ENCODE measurements around the gene CACNA1C.

CACNA1C gene

GRCh38 chr12:2194571-2194970 is 141.8 kb downstream of the CACNA1C start:
- no peak for DNase-seq (ENCODE audit: low spot score)

GRCh38 chr12:2195085-2195484 is 142.3 kb downstream of the CACNA1C start:
- no peak for DNase-seq (ENCODE audit: low spot score)

GRCh38 chr12:2198005-2198501 is 145.3 kb downstream of the CACNA1C start:
- no peak for DNase-seq (ENCODE audit: low spot score)

- no peak for DNase-seq (ENCODE audit: low spot score)
Measured at GRCh38 chr12:2198542-2198941, 145.8 kb downstream of the CACNA1C start.

GRCh38 chr12:2205996-2206395 is 153.2 kb downstream of the CACNA1C start:
- DNase-seq (ENCODE audit: low spot score): no peak

GRCh38 chr12:2208837-2209635 is 156.2 kb downstream of the CACNA1C start:
- no peak for DNase-seq (ENCODE audit: low spot score)

- DNase-seq (ENCODE audit: low spot score): no peak
Measured at GRCh38 chr12:2211119-2211518, 158.3 kb downstream of the CACNA1C start.

GRCh38 chr12:2212537-2212936 is 159.8 kb downstream of the CACNA1C start:
- DNase-seq (ENCODE audit: low spot score): no peak

- peak; percentile 59 for DNase-seq (ENCODE audit: low spot score)
Measured at GRCh38 chr12:2212971-2213869, 160.4 kb downstream of the CACNA1C start.

GRCh38 chr12:2214411-2214810 is 161.6 kb downstream of the CACNA1C start:
- no peak for DNase-seq (ENCODE audit: low spot score)

- DNase-seq (ENCODE audit: low spot score): no peak
Measured at GRCh38 chr12:2215709-2216560, 163.1 kb downstream of the CACNA1C start.

GRCh38 chr12:2218706-2219105 is 165.9 kb downstream of the CACNA1C start:
- no peak for DNase-seq (ENCODE audit: low spot score)

- no peak for DNase-seq (ENCODE audit: low spot score)
Measured at GRCh38 chr12:2221030-2221621, 168.3 kb downstream of the CACNA1C start.

- no peak for DNase-seq (ENCODE audit: low spot score)
Measured at GRCh38 chr12:2222691-2223090, 169.9 kb downstream of the CACNA1C start.

GRCh38 chr12:2224961-2225360 is 172.2 kb downstream of the CACNA1C start:
- DNase-seq (ENCODE audit: low spot score): no peak

GRCh38 chr12:2225696-2226095 is 172.9 kb downstream of the CACNA1C start:
- DNase-seq (ENCODE audit: low spot score): no peak

GRCh38 chr12:2226641-2227040 is 173.9 kb downstream of the CACNA1C start:
- no peak for DNase-seq (ENCODE audit: low spot score)

GRCh38 chr12:2227360-2227759 is 174.6 kb downstream of the CACNA1C start:
- no peak for DNase-seq (ENCODE audit: low spot score)

- no peak for DNase-seq (ENCODE audit: low spot score)
Measured at GRCh38 chr12:2228535-2228934, 175.7 kb downstream of the CACNA1C start.

GRCh38 chr12:2229661-2230539 is 177.1 kb downstream of the CACNA1C start:
- DNase-seq (ENCODE audit: low spot score): no peak

All from SK-N-DZ (cell line).